Gastrocnemius medialis (tissue), 4 donors: ENCODE data around the gene WDR70. TPM values are rescaled to one million over a fixed set of nuclear protein-coding genes. Genes with fewer than 3 reads are reported as not detected.

Source experiments
- ATAC-seq, 2 donors: fragments of 150-250 bp; one replicate each; pipeline ENCODE4 v1.9.1; 2016
- DNase-seq, 2 donors: peaks; one replicate each; pipeline ENCODE4 v3.0.0-alpha.2; 2019
- H3K27ac ChIP-seq, 4 donors: fragments of 200-600 bp; sonication (generic); 1 replicate in 1 of 4; 2 replicates in 3 of 4; pipeline ENCODE4 v1.5.1; 2016 to 2018; ENCODE audit warnings: mild to moderate bottlenecking in 2 of 4, moderate library complexity in 1 of 4
- H3K27me3 ChIP-seq, 3 donors: fragments of 200-600 bp; sonication (generic) in 2 of 3; 1 replicate in 1 of 3; 2 replicates in 2 of 3; pipeline versions ENCODE4 v1.5.1 to v1.6.0; 2016 to 2019; ENCODE audit warnings: mild to moderate bottlenecking in 1 of 3, moderate library complexity in 1 of 3
- H3K36me3 ChIP-seq, 2 donors: fragments of 200-600 bp; sonication (generic) in 1 of 2; one replicate each; pipeline ENCODE4 v1.5.1; 2017 to 2018
- H3K4me1 ChIP-seq, 2 donors: fragments of 200-600 bp; sonication (generic) in 1 of 2; one replicate each; pipeline ENCODE4 v1.5.1; 2016 to 2017; ENCODE audit warnings: mild to moderate bottlenecking in 2 of 2
- H3K4me3 ChIP-seq, 4 donors: fragments of 200-600 bp; sonication (generic) in 3 of 4; 1 replicate in 1 of 4; 2 replicates in 3 of 4; pipeline ENCODE4 v1.5.1; 2016 to 2019; ENCODE audit warnings: mild to moderate bottlenecking in 2 of 4
- H3K9me3 ChIP-seq, 3 donors: fragments of 200-600 bp; sonication (generic) in 2 of 3; 1 replicate in 1 of 3; 2 replicates in 2 of 3; pipeline ENCODE4 v1.5.1; 2016 to 2019
- CTCF ChIP-seq, 5 experiments: fragments of 450-650 bp in 3 of 5; fragments of 200-600 bp in 2 of 5; sonication (generic) in 2 of 5; IDR thresholded peaks in 4 of 5; conservative IDR thresholded peaks in 1 of 5; 1 replicate in 4 of 5; 2 replicates in 1 of 5; pipeline ENCODE4 v1.5.1; 2016 to 2019; ENCODE audit warnings: antibody characterized with exemption in 5 of 5, mild to moderate bottlenecking in 3 of 5, moderate library complexity in 3 of 5
- POLR2A ChIP-seq, 2 donors: fragments of 450-650 bp; IDR thresholded peaks; one replicate each; pipeline ENCODE4 v1.6.1; 2017; ENCODE audit warnings: antibody characterized with exemption in 2 of 2, mild to moderate bottlenecking in 2 of 2, moderate library complexity in 2 of 2
- in situ Hi-C, 4 donors: fragments of 200-750 bp; cut with MboI; loops; one replicate each; pipeline versions ENCODE4 v1.15.0 to v1.8.0; 2017; ENCODE audit warnings: low sequenced_read_pairs in 4 of 4
- intact Hi-C: fragments of 100-400 bp; cut with DNase I; formaldehyde crosslinking; loops from one replicate; pipeline ENCODE4 v1.15.1; 2023; ENCODE audit warnings: low total_unique reads
- total RNA-seq, 4 donors: library from RNA; depleted of rRNA; stranded (reverse); fragments of >200 nt; gene quantifications; one replicate each; pipeline versions ENCODE4 v1.1.0 to v1.2.3, GENCODE V29; 2016

Gene WDR70
- total RNA-seq, 4 donors from 2014 or later: 15.9 to 24.8 (median 21.5) TPM

GRCh38 chr5:37598733-37599132 lies 219.6 kb downstream of the WDR70 start:
- H3K9me3 ChIP-seq: peaks cover 0 to 4% (median 0%) of the 10 kb centered on the region in 3 donors
- ATAC-seq (no peak), DNase-seq (no peak)
- H3K4me1 ChIP-seq: peaks cover 11 to 12% of the 10 kb centered on the region in 2 donors
- H3K4me3 ChIP-seq: no peak overlapping the region
- H3K27me3 ChIP-seq: no peaks in the 10 kb centered on the region
- H3K36me3 ChIP-seq: no peaks in the 10 kb centered on the region
- intact Hi-C loops (no loop called here), in situ Hi-C loops (no loop called here)
- H3K27ac ChIP-seq: no peak overlapping the region
- TF ChIP-seq CTCF (IDR thresholded peaks at IDR 0.05 in 4 of 5, conservative IDR thresholded peaks at IDR 0.05 in 1 of 5): no peak
- no peak for TF ChIP-seq POLR2A (IDR thresholded peaks at IDR 0.05)

GRCh38 chr5:37601163-37601562 lies 222.0 kb downstream of the WDR70 start:
- no peaks in the 10 kb centered on the region for H3K36me3 ChIP-seq
- peak overlapping the region in 1 of 4 donors; percentile 89 for H3K27ac ChIP-seq
- ATAC-seq (no peak), DNase-seq (no peak)
- intact Hi-C loops (no loop called here), in situ Hi-C loops (no loop called here)
- H3K9me3 ChIP-seq: peaks cover 0 to 4% (median 0%) of the 10 kb centered on the region in 3 donors
- no peak overlapping the region for H3K4me3 ChIP-seq
- TF ChIP-seq POLR2A (IDR thresholded peaks at IDR 0.05) (no peak), CTCF (IDR thresholded peaks at IDR 0.05 in 4 of 5, conservative IDR thresholded peaks at IDR 0.05 in 1 of 5) (no peak)
- no peaks in the 10 kb centered on the region for H3K27me3 ChIP-seq
- H3K4me1 ChIP-seq: peaks cover 22 to 23% of the 10 kb centered on the region in 2 donors

GRCh38 chr5:37603072-37603471 lies 224.0 kb downstream of the WDR70 start:
- in situ Hi-C loops: no loop called here
- Histone ChIP-seq H3K27me3 (no peaks in the 10 kb centered on the region), H3K9me3 (peaks cover 0 to 4% (median 0%) of the 10 kb centered on the region in 3 donors), H3K36me3 (no peaks in the 10 kb centered on the region), H3K4me1 (peaks cover 22 to 23% of the 10 kb centered on the region in 2 donors), H3K4me3 (peak overlapping the region in 3 of 4 donors; percentile 8 to 25 (median 14)), H3K27ac (peak overlapping the region; percentile 76 to 89 (median 78))
- DNase-seq: no peak
- intact Hi-C loops: loop anchor here (1.0 kb wide), 1 partner anchor 63 kb away; no protein-coding TSS in a partner anchor
- peak; percentile 95 to 97 for ATAC-seq
- TF ChIP-seq CTCF (IDR thresholded peaks at IDR 0.05 in 4 of 5, conservative IDR thresholded peaks at IDR 0.05 in 1 of 5): no peak
- no peak for TF ChIP-seq POLR2A (IDR thresholded peaks at IDR 0.05)

GRCh38 chr5:37604290-37604689 lies 225.2 kb downstream of the WDR70 start:
- peak overlapping the region; percentile 76 to 89 (median 78) for H3K27ac ChIP-seq
- DNase-seq (peak; percentile 21 to 56), ATAC-seq (peak; percentile 84 to 89)
- TF ChIP-seq CTCF (IDR thresholded peaks at IDR 0.05 in 4 of 5, conservative IDR thresholded peaks at IDR 0.05 in 1 of 5): no peak
- TF ChIP-seq POLR2A (IDR thresholded peaks at IDR 0.05): no peak
- in situ Hi-C loops: no loop called here
- H3K4me1 ChIP-seq: peaks cover 22 to 23% of the 10 kb centered on the region in 2 donors
- intact Hi-C loops: no loop called here
- peak overlapping the region in 2 of 4 donors; percentile 8 to 11 for H3K4me3 ChIP-seq
- no peaks in the 10 kb centered on the region for H3K36me3 ChIP-seq
- H3K9me3 ChIP-seq: peaks cover 0 to 4% (median 0%) of the 10 kb centered on the region in 3 donors
- H3K27me3 ChIP-seq: no peaks in the 10 kb centered on the region

- ATAC-seq (no peak), DNase-seq (no peak)
- Histone ChIP-seq H3K27me3 (no peaks in the 10 kb centered on the region), H3K36me3 (no peaks in the 10 kb centered on the region), H3K4me1 (peaks cover 22 to 23% of the 10 kb centered on the region in 2 donors), H3K4me3 (no peak overlapping the region), H3K27ac (peak overlapping the region in 1 of 4 donors; percentile 89), H3K9me3 (peaks cover 0 to 4% (median 0%) of the 10 kb centered on the region in 3 donors)
- TF ChIP-seq POLR2A (IDR thresholded peaks at IDR 0.05): no peak
- TF ChIP-seq CTCF (IDR thresholded peaks at IDR 0.05 in 4 of 5, conservative IDR thresholded peaks at IDR 0.05 in 1 of 5): no peak
- in situ Hi-C loops (no loop called here), intact Hi-C loops (loop anchor here (5.0 kb wide), 1 partner anchor 121 kb away; no protein-coding TSS in a partner anchor)
Measured at GRCh38 chr5:37606148-37606547, 227.0 kb downstream of the WDR70 start.
